Panc1 (cell line): ENCODE data around the gene ONECUT2.

Experiments
- CTCF ChIP-seq: fragments of 450-650 bp; IDR thresholded peaks from 2 replicates; pipeline ENCODE4 v1.5.1; 2017; ENCODE audit warnings: mild to moderate bottlenecking
- POLR2AphosphoS5 ChIP-seq: IDR thresholded peaks from 2 replicates; pipeline ENCODE4 v1.6.1; 2012; ENCODE audit warnings: mild to moderate bottlenecking, low read depth, low read length, moderate library complexity

DNA sequence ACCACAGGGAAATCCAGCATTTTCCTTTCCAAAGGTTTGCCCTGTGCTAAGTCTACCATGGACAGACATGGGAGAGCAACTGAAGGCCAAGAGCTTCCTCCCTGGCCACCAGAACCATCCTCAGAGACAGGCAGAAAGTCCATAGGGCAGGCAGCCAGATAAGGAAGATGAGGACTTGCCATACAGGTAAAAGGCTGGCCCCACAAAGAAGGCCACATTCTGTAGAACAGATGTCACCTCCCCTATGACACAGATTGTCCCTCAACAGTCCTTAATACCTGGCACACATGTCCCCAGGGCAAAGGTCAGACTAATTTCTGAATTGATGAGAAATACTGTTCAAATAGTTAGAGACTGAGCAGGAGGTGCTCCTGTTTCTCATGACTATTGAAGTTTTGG is 99.3 kb downstream of the ONECUT2 start:
- TF ChIP-seq CTCF = no peak
- TF ChIP-seq POLR2AphosphoS5 = no peak
